Measurements from ENCODE around the gene FBXO24.

GRCh38 chr7:100589341-100589947, 3.3 kb downstream of the FBXO24 start:
- no peak for TF ChIP-seq CTCF (conservative IDR thresholded peaks at IDR 0.05; ENCODE audit: low read depth, low read length)
- TF ChIP-seq EZH2 (IDR thresholded peaks at IDR 0.05; ENCODE audit: borderline replicate concordance, low read depth, low read length, poor library complexity, severe bottlenecking), result no peak
